ENCODE results near the gene BIRC2. TPM values are rescaled to one million over a fixed set of nuclear protein-coding genes. Genes with fewer than 3 reads are reported as not detected.

Gene BIRC2
- total RNA-seq, 1 experiment from 2014 or later: 53.5 TPM

GRCh38 chr11:102330231-102330630 lies 16.8 kb upstream of the BIRC2 start:
- H3K27ac Mint-ChIP-seq (ENCODE audit: unreplicated experiment): no peak overlapping the region
- H3K27me3 Mint-ChIP-seq (ENCODE audit: insufficient read depth, unreplicated experiment): no peaks in the 10 kb centered on the region

GRCh38 chr11:102331341-102331740 lies 15.7 kb upstream of the BIRC2 start:
- H3K27me3 Mint-ChIP-seq (ENCODE audit: insufficient read depth, unreplicated experiment): no peaks in the 10 kb centered on the region
- H3K9me3 Mint-ChIP-seq (ENCODE audit: unreplicated experiment): no peaks in the 10 kb centered on the region

More at GRCh38 chr11:102330231-102330630, 16.8 kb upstream of the BIRC2 start:
- Mint-ChIP-seq H3K36me3 (ENCODE audit: insufficient read depth, unreplicated experiment) (no peaks in the 10 kb centered on the region), H3K9me3 (ENCODE audit: unreplicated experiment) (no peaks in the 10 kb centered on the region), H3K4me1 (ENCODE audit: low read depth, unreplicated experiment) (peaks cover 7% of the 10 kb centered on the region), H3K4me3 (ENCODE audit: unreplicated experiment) (no peak overlapping the region)
- DNase-seq: no peak
- ChIA-PET POLR2A (no interaction called here), CTCF (no interaction called here)
- no TSS peak for BruUV-seq (replicated peaks)
- H3K4me3 ChIP-seq (ENCODE audit: low read depth, low read length): no peak overlapping the region
- intact Hi-C loops (cut with micrococcal nuclease; ENCODE audit: unreplicated experiment): no loop called here
- H3K36me3 ChIP-seq (ENCODE audit: control insufficient read depth, insufficient read depth, low read length): no peaks in the 10 kb centered on the region
- no peaks in the 10 kb centered on the region for H3K9me3 ChIP-seq
- peaks cover 9% of the 10 kb centered on the region for H3K4me1 ChIP-seq
- H3K27me3 ChIP-seq (replicated peaks; ENCODE audit: control insufficient read depth, insufficient read depth, low read length): no peaks in the 10 kb centered on the region
- TF ChIP-seq CTCF (IDR thresholded peaks at IDR 0.05; ENCODE audit: insufficient read depth in 1 of 2, low read depth in 1 of 2, low read length in 1 of 2, severe bottlenecking in 1 of 2, unreplicated experiment in 1 of 2): no peak

GRCh38 chr11:102332611-102332994 lies 14.4 kb upstream of the BIRC2 start:
- no peak overlapping the region for H3K4me3 Mint-ChIP-seq (ENCODE audit: unreplicated experiment)
- H3K4me3 ChIP-seq (ENCODE audit: low read depth, low read length): no peak overlapping the region
- H3K36me3 Mint-ChIP-seq (ENCODE audit: insufficient read depth, unreplicated experiment): no peaks in the 10 kb centered on the region
- no peaks in the 10 kb centered on the region for H3K27me3 Mint-ChIP-seq (ENCODE audit: insufficient read depth, unreplicated experiment)
- ChIA-PET POLR2A (no interaction called here), CTCF (interaction anchor here (0.6 to 0.8 kb wide), 2 partner anchors 9 to 334 kb away, joined by 3 to 4 read pairs; no protein-coding TSS in a partner anchor)
- no peaks in the 10 kb centered on the region for H3K9me3 ChIP-seq
- H3K9me3 Mint-ChIP-seq (ENCODE audit: unreplicated experiment): no peaks in the 10 kb centered on the region
- no peak for TF ChIP-seq CTCF (IDR thresholded peaks at IDR 0.05; ENCODE audit: insufficient read depth in 1 of 2, low read depth in 1 of 2, low read length in 1 of 2, severe bottlenecking in 1 of 2, unreplicated experiment in 1 of 2)
- BruUV-seq (replicated peaks): no TSS peak
- H3K27me3 ChIP-seq (replicated peaks; ENCODE audit: control insufficient read depth, insufficient read depth, low read length): no peaks in the 10 kb centered on the region
- DNase-seq: no peak
- peaks cover 7% of the 10 kb centered on the region for H3K4me1 Mint-ChIP-seq (ENCODE audit: low read depth, unreplicated experiment)
- no peaks in the 10 kb centered on the region for H3K36me3 ChIP-seq (ENCODE audit: control insufficient read depth, insufficient read depth, low read length)
- intact Hi-C loops (cut with micrococcal nuclease; ENCODE audit: unreplicated experiment): no loop called here
- peaks cover 9% of the 10 kb centered on the region for H3K4me1 ChIP-seq
- H3K27ac Mint-ChIP-seq (ENCODE audit: unreplicated experiment): no peak overlapping the region

More at GRCh38 chr11:102331341-102331740, 15.7 kb upstream of the BIRC2 start:
- H3K4me1 ChIP-seq: peaks cover 9% of the 10 kb centered on the region
- ChIA-PET CTCF (no interaction called here), POLR2A (no interaction called here)
- no TSS peak for BruUV-seq (replicated peaks)
- H3K36me3 ChIP-seq (ENCODE audit: control insufficient read depth, insufficient read depth, low read length): no peaks in the 10 kb centered on the region
- H3K4me1 Mint-ChIP-seq (ENCODE audit: low read depth, unreplicated experiment): peaks cover 7% of the 10 kb centered on the region
- no peak overlapping the region for H3K4me3 ChIP-seq (ENCODE audit: low read depth, low read length)
- no peaks in the 10 kb centered on the region for H3K27me3 ChIP-seq (replicated peaks; ENCODE audit: control insufficient read depth, insufficient read depth, low read length)
- H3K36me3 Mint-ChIP-seq (ENCODE audit: insufficient read depth, unreplicated experiment): no peaks in the 10 kb centered on the region
- TF ChIP-seq CTCF (IDR thresholded peaks at IDR 0.05; ENCODE audit: insufficient read depth in 1 of 2, low read depth in 1 of 2, low read length in 1 of 2, severe bottlenecking in 1 of 2, unreplicated experiment in 1 of 2): no peak
- H3K27ac Mint-ChIP-seq (ENCODE audit: unreplicated experiment): no peak overlapping the region
- no peaks in the 10 kb centered on the region for H3K9me3 ChIP-seq
- DNase-seq: no peak
- intact Hi-C loops (cut with micrococcal nuclease; ENCODE audit: unreplicated experiment): no loop called here
- no peak overlapping the region for H3K4me3 Mint-ChIP-seq (ENCODE audit: unreplicated experiment)

Measured in Caco-2 (cell line).